ENCODE measurements around the gene BET1L. TPM values are rescaled to one million over a fixed set of nuclear protein-coding genes. Genes with fewer than 3 reads are reported as not detected.
"Not testable (repeated sequence)": the region's sequence is repeated elsewhere in the genome, so short reads cannot be mapped to it uniquely, and the experiment has no call there.

Gene BET1L
- total RNA-seq, 1 donor from 2014 or later, result 13.1 TPM

DNA sequence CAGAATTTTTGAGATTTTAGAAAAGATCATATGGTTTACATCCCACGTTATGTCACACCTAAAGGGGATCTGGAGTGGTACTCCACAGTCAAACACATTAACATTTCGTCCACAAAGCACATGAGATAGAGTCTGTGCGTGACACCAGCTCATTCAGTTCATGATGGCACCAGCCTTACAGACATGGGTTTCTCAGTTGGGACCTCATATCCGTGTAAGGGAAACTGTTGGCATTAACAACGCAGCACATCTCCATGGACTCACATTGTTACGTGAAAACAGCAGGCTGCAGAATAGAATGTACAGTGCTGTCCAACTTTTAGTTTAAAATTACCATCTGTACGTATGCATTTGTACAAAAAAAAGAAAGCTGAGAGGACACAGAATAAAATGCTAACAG is 14.3 kb upstream of the BET1L start:
- Histone ChIP-seq H3K9me3 (ENCODE audit: low read depth) (no peaks in the 10 kb centered on the region), H3K36me3 (no peaks in the 10 kb centered on the region), H3K27me3 (no peaks in the 10 kb centered on the region), H4K20me1 (ENCODE audit: low read depth) (no peaks in the 10 kb centered on the region), H3F3A (ENCODE audit: low read depth) (peaks cover 2% of the 10 kb centered on the region), H3K9ac (no peak overlapping the region), H3K4me1 (no peaks in the 10 kb centered on the region), H3K4me3 (no peak overlapping the region), H3K4me2 (no peak overlapping the region), H2AFZ (replicated peaks) (no peak overlapping the region), H3K79me2 (ENCODE audit: low read depth) (no peaks in the 10 kb centered on the region), H3K27ac (no peak overlapping the region)
- Mint-ChIP-seq H3K4me3 (no peak overlapping the region), H3K27me3 (ENCODE audit: insufficient read depth, low read depth) (peaks cover 2% of the 10 kb centered on the region), H3K27ac (no peak overlapping the region), H3K36me3 (peaks cover 18% of the 10 kb centered on the region), H3K4me1 (no peaks in the 10 kb centered on the region), H3K9me3 (no peaks in the 10 kb centered on the region)
- DNase-seq (ENCODE audit: low spot score), result no peak
- TF ChIP-seq EZH2 (IDR thresholded peaks at IDR 0.05) (no peak), EZH2phosphoT487 (IDR thresholded peaks at IDR 0.05) (no peak)
- TF ChIP-seq, protein P1, sequence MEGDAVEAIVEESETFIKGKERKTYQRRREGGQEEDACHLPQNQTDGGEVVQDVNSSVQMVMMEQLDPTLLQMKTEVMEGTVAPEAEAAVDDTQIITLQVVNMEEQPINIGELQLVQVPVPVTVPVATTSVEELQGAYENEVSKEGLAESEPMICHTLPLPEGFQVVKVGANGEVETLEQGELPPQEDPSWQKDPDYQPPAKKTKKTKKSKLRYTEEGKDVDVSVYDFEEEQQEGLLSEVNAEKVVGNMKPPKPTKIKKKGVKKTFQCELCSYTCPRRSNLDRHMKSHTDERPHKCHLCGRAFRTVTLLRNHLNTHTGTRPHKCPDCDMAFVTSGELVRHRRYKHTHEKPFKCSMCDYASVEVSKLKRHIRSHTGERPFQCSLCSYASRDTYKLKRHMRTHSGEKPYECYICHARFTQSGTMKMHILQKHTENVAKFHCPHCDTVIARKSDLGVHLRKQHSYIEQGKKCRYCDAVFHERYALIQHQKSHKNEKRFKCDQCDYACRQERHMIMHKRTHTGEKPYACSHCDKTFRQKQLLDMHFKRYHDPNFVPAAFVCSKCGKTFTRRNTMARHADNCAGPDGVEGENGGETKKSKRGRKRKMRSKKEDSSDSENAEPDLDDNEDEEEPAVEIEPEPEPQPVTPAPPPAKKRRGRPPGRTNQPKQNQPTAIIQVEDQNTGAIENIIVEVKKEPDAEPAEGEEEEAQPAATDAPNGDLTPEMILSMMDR (IDR thresholded peaks at IDR 0.05), result no peak

DNA sequence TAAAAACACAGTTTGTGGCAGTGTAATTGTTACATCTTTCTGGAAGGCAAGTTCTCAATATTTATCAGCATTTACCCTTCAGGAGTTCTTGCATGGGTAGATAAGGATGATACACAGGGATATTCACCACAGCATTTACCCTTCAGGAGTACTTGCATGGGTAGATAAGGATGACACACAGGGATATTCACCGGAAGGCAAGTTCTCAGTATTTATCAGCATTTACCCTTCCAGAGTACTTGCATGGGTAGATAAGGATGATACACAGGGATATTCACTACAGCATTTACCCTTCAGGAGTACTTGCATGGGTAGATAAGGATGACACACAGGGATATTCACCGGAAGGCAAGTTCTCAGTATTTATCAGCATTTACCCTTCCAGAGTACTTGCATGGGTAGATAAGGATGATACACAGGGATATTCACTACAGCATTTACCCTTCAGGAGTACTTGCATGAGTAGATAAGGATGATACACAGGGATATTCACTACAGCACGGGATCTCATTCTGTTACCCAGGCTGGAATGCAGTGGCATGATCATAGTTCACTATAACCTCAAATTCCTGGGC is 13.5 kb upstream of the BET1L start:
- not testable (repeated sequence) for H3K9ac ChIP-seq; H3K4me3 ChIP-seq; H3K4me1 Mint-ChIP-seq; H3K27ac ChIP-seq; H3K4me2 ChIP-seq; H3K27me3 Mint-ChIP-seq (ENCODE audit: insufficient read depth, low read depth); H3K4me3 Mint-ChIP-seq; H3K79me2 ChIP-seq (ENCODE audit: low read depth); DNase-seq (ENCODE audit: low spot score); H2AFZ ChIP-seq (replicated peaks); H3K9me3 ChIP-seq (ENCODE audit: low read depth); H3K4me1 ChIP-seq; H4K20me1 ChIP-seq (ENCODE audit: low read depth); H3K27me3 ChIP-seq; H3K27ac Mint-ChIP-seq; H3K36me3 ChIP-seq; H3K9me3 Mint-ChIP-seq
- H3F3A ChIP-seq (ENCODE audit: low read depth), result peaks cover 11% of the 10 kb centered on the region
- peaks cover 18% of the 10 kb centered on the region for H3K36me3 Mint-ChIP-seq

DNA sequence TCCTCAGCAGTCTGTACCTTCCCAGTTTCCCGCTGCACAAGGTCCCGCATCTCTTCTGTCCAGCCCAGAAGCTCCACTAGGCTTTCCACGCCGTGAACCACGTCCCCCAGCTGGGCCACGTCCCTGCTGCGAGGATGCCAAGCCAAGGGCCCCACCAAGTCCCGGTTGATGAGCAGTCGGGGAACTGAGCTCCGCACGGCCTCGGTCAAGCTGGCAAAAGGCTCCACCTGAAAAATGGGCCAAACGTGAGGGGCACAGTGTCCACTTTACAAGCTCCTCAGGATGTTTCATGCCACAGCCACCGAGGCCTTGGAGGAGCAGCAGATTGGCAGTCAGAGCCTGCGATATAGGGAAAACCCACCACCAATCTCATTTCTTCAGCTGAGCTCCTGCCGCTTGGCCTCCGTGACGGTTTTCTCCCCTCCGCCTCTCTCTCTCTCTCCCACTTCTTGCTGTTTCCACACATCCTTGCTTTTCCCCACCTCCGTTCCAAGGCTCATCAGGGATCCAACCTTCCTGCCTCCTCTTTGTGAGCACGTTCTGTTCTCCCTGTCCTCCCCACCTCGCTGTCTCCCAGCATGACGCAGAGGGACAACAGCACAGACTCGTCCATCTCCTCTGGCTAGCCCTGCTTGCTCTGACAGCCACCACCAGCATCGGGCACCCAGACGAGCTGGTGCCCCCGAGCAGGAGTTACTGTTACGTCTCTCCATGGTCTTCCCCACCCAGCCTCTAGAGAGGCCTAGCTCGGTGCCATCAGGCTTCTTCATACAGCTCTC is 11.8 kb upstream of the BET1L start:
- no peak overlapping the region for H3K27ac Mint-ChIP-seq
- no peak overlapping the region for H2AFZ ChIP-seq (replicated peaks)
- H3K36me3 Mint-ChIP-seq, result peaks cover 19% of the 10 kb centered on the region
- no peak overlapping the region for H3K4me3 Mint-ChIP-seq
- no peak for DNase-seq (ENCODE audit: low spot score)
- no peaks in the 10 kb centered on the region for H3K27me3 ChIP-seq
- H3F3A ChIP-seq (ENCODE audit: low read depth), result peaks cover 11% of the 10 kb centered on the region
- no peak overlapping the region for H3K4me3 ChIP-seq
- no peaks in the 10 kb centered on the region for H3K9me3 ChIP-seq (ENCODE audit: low read depth)
- no peaks in the 10 kb centered on the region for H3K36me3 ChIP-seq
- no peaks in the 10 kb centered on the region for H3K4me1 ChIP-seq
- no peak overlapping the region for H3K4me2 ChIP-seq
- H3K27ac ChIP-seq, result no peak overlapping the region
- no peaks in the 10 kb centered on the region for H4K20me1 ChIP-seq (ENCODE audit: low read depth)
- no peaks in the 10 kb centered on the region for H3K9me3 Mint-ChIP-seq
- no peak overlapping the region for H3K9ac ChIP-seq
- H3K4me1 Mint-ChIP-seq, result no peaks in the 10 kb centered on the region
- no peak for TF ChIP-seq EZH2phosphoT487 (IDR thresholded peaks at IDR 0.05)
- TF ChIP-seq EZH2 (IDR thresholded peaks at IDR 0.05), result no peak
- TF ChIP-seq, protein P1 (IDR thresholded peaks at IDR 0.05), result no peak
- peaks cover 2% of the 10 kb centered on the region for H3K27me3 Mint-ChIP-seq (ENCODE audit: insufficient read depth, low read depth)
- H3K79me2 ChIP-seq (ENCODE audit: low read depth), result no peaks in the 10 kb centered on the region

DNA sequence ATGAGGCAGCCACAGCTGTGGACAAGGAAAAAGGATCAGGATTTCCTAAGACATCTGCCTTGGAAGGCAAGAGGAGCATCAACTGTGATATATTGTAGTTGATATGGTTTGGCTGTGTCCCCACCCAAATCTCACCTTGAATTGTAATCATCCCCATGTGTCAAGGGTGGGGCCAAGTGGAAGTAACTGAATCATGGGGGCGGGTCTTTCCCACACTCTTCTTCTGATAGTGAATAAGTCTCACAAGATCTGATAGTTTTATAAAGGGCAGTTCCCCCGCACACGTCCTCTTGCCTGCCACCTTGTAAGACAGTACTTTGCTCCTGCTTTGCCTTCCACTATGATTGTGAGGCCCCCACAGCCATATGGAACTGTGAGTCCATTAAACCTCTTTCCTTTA is 10.5 kb upstream of the BET1L start:
- no peak overlapping the region for H3K9ac ChIP-seq
- H3K9me3 ChIP-seq (ENCODE audit: low read depth), result no peaks in the 10 kb centered on the region
- DNase-seq (ENCODE audit: low spot score), result no peak
- Mint-ChIP-seq H3K4me3 (no peak overlapping the region), H3K9me3 (no peaks in the 10 kb centered on the region), H3K4me1 (no peaks in the 10 kb centered on the region), H3K27ac (no peak overlapping the region), H3K36me3 (peaks cover 20% of the 10 kb centered on the region), H3K27me3 (ENCODE audit: insufficient read depth, low read depth) (peaks cover 2% of the 10 kb centered on the region)
- H3K79me2 ChIP-seq (ENCODE audit: low read depth), result no peaks in the 10 kb centered on the region
- TF ChIP-seq, protein P1 (IDR thresholded peaks at IDR 0.05), result no peak
- TF ChIP-seq EZH2phosphoT487 (IDR thresholded peaks at IDR 0.05) (no peak), EZH2 (IDR thresholded peaks at IDR 0.05) (no peak)
- H3K4me3 ChIP-seq, result no peak overlapping the region
- no peak overlapping the region for H3K27ac ChIP-seq
- no peaks in the 10 kb centered on the region for H3K4me1 ChIP-seq
- H3K36me3 ChIP-seq, result no peaks in the 10 kb centered on the region
- H3K4me2 ChIP-seq, result no peak overlapping the region
- no peak overlapping the region for H2AFZ ChIP-seq (replicated peaks)
- no peaks in the 10 kb centered on the region for H3K27me3 ChIP-seq
- no peaks in the 10 kb centered on the region for H4K20me1 ChIP-seq (ENCODE audit: low read depth)
- peaks cover 11% of the 10 kb centered on the region for H3F3A ChIP-seq (ENCODE audit: low read depth)

Measured in neural progenitor cell (in vitro differentiated cells).